Epithelial cell of esophagus (primary cell): Measurements from ENCODE around the gene IQCM.
A peak's percentile ranks its signal among the peaks of the same experiment; 100 is the strongest.

Experiments
- DNase-seq: peaks from one replicate; pipeline ENCODE4 v3.0.0; 2010; ENCODE audit warnings: low read depth
- H3K4me3 ChIP-seq: 2 replicates; pipeline ENCODE4 v1.5.1; 2011; ENCODE audit warnings: mild to moderate bottlenecking, low read length, control low read depth
- CTCF ChIP-seq: IDR thresholded peaks from 2 replicates; pipeline ENCODE4 v1.5.1; 2011; ENCODE audit warnings: low read depth, mild to moderate bottlenecking, low read length, control low read depth, inconsistent platforms; ENCODE audit not compliant: insufficient read depth; ENCODE audit errors: missing control alignments

IQCM gene

GRCh38 chr4:149815743-149816142, at the start of gene IQCM:
TSS of gene IQCM (minus strand) at chr4:149815843. CDS start at chr4:149742691, 73,152 bp downstream.
- TF ChIP-seq CTCF, result no peak
- DNase-seq, result no peak
- no peak within 1 kb of the TSS for H3K4me3 ChIP-seq

- no peak for DNase-seq
- no peak for TF ChIP-seq CTCF
- H3K4me3 ChIP-seq, result no peak overlapping the region
Observed at GRCh38 chr4:149857446-149857845, 41.8 kb upstream of the IQCM start.

DNA sequence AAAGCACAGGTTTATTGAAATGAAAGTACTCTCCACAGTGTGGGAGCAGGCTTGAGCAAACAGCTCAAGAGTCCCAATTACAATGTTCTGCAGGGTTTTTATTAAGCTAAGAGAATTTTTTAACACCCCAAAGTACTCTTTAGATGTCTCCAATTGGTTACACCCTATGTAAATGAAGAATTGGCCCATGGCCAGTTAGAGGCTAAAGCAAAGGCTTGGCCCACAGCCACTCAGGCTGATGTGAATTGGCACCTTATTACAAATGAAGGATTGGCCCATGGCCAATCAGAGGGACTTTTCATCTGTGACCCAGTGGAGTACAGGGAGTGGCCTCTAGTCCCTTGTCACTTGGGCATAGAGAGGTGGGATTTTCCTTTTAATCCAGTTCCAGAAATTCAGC, 30.1 kb upstream of the IQCM start:
- no peak for TF ChIP-seq CTCF
- peak; percentile 7 for DNase-seq
- no peak overlapping the region for H3K4me3 ChIP-seq

- no peak for TF ChIP-seq CTCF
- DNase-seq, result no peak
Observed at GRCh38 chr4:149841686-149842085, 26.0 kb upstream of the IQCM start.

DNA sequence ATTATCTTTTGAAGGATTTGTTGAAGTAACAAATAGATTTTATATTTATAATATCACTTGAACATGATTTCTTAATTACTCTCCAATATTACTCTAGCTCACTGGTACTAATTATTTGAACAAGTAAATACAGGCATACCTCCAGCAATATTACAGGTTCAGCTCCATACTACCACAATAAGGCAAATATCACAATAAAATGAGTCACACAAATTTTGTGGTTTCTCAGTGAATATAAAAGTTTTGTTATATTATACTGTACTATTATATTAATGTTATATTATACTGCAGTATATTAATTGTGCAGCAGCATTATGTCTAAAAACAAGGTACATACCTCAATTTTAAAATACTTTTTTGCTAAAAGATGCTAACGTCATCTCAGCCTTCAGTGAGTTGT, 22.4 kb upstream of the IQCM start:
- DNase-seq, result no peak
- no peak for TF ChIP-seq CTCF
- H3K4me3 ChIP-seq, result no peak overlapping the region

More at GRCh38 chr4:149841686-149842085, 26.0 kb upstream of the IQCM start:
- no peak overlapping the region for H3K4me3 ChIP-seq

GRCh38 chr4:149836546-149836945, 20.9 kb upstream of the IQCM start:
- peak; percentile 9 for DNase-seq

DNA sequence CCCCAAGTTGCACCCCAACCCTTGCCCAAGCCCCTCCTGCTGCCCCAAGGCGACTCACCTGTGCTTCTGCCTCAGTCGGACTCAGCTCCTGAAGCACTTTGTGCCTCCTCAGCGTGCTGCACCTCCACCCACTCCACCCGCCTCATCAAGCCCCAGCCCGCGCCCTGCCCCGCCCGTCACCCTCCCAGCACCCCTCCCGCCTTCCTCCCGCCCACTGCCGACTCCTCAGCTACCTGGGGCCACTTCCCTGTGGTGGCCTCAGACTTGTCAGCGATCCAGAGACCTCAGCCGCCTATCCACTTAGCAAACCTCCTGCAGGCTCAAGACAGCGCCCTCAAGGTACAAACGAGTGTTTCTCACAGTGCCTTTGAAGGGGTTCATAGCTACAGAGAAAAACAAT, 19.6 kb upstream of the IQCM start:
- DNase-seq, result no peak
- no peak for TF ChIP-seq CTCF
- H3K4me3 ChIP-seq, result no peak overlapping the region

More at GRCh38 chr4:149836546-149836945, 20.9 kb upstream of the IQCM start:
- H3K4me3 ChIP-seq, result no peak overlapping the region
- TF ChIP-seq CTCF, result no peak
